ENCODE measurements around the gene LTBP3. TPM values are rescaled to one million over a fixed set of nuclear protein-coding genes. Genes with fewer than 3 reads are reported as not detected.

LTBP3 gene
- total RNA-seq, 1 experiment from 2014 or later = 10.6 TPM

GRCh38 chr11:65493367-65494176 lies 64.6 kb downstream of the LTBP3 start:
- Histone ChIP-seq H2BK5ac (ENCODE audit: insufficient read length, low read length) (no peak overlapping the region), H3K27ac (ENCODE audit: insufficient read length, low read depth, low read length) (no peak overlapping the region), H2AK5ac (ENCODE audit: insufficient read length, low read length) (no peak overlapping the region), H2BK20ac (ENCODE audit: low read depth, low read length, poor library complexity, severe bottlenecking) (no peak overlapping the region), H2AFZ (ENCODE audit: low read length) (no peak overlapping the region), H4K8ac (replicated peaks; ENCODE audit: insufficient read length, low read depth, low read length) (no peak overlapping the region), H3K56ac (ENCODE audit: insufficient read length, low read depth, low read length) (no peak overlapping the region), H4K91ac (ENCODE audit: insufficient read length, low read depth, low read length) (no peak overlapping the region), H3K79me1 (ENCODE audit: insufficient read depth, low read depth, low read length, poor library complexity, severe bottlenecking) (no peaks in the 10 kb centered on the region), H3K9ac (ENCODE audit: extremely low read depth, insufficient read length, low read length) (no peak overlapping the region), H3K18ac (ENCODE audit: insufficient read length, low read depth, low read length) (peak overlapping the region; percentile 28), H3K9me3 (ENCODE audit: control insufficient read depth, low read depth, low read length) (no peaks in the 10 kb centered on the region), H3K27me3 (ENCODE audit: insufficient read depth, low read length) (no peaks in the 10 kb centered on the region), H3K4me1 (ENCODE audit: insufficient read depth, low read length) (peaks cover 22% of the 10 kb centered on the region; the same call in 1 of the 2 replicates), H3K23ac (ENCODE audit: insufficient read length, low read depth, low read length) (no peak overlapping the region), H2BK120ac (ENCODE audit: low read depth, low read length, poor library complexity, severe bottlenecking) (no peak overlapping the region), H3K4me2 (ENCODE audit: insufficient read depth, insufficient read length, low read length) (no peak overlapping the region), H4K5ac (ENCODE audit: insufficient read length, low read depth, low read length) (no peak overlapping the region), H3K14ac (ENCODE audit: insufficient read depth, low read length) (no peak overlapping the region), H2BK15ac (ENCODE audit: low read depth, low read length) (no peak overlapping the region), H2BK12ac (ENCODE audit: insufficient read length, low read depth, low read length) (no peak overlapping the region), H3K23me2 (ENCODE audit: insufficient read length, low read depth, low read length, poor library complexity, severe bottlenecking) (peaks cover 17% of the 10 kb centered on the region), H3T11ph (ENCODE audit: low read length) (no peak overlapping the region), H3K4ac (ENCODE audit: low read depth, low read length) (no peak overlapping the region), H4K20me1 (ENCODE audit: control insufficient read depth, insufficient read depth, insufficient read length) (no peaks in the 10 kb centered on the region), H3K79me2 (ENCODE audit: insufficient read depth, low read length) (no peaks in the 10 kb centered on the region)
- DNase-seq = peak; percentile 57
- peaks cover 72 to 76% of the 10 kb centered on the region in 2 experiments for H3K4me1 Mint-ChIP-seq
- H3K4me3 Mint-ChIP-seq = peak overlapping the region in 1 of 2 experiments; percentile 62; a peak in 1 of 5 replicates
- H3K27ac Mint-ChIP-seq = peak overlapping the region; percentile 70 to 92 (median 89); a peak in 5 of 7 replicates
- H3K9me3 Mint-ChIP-seq = no peaks in the 10 kb centered on the region; a peak in 1 of 5 replicates
- H3K36me3 Mint-ChIP-seq (ENCODE audit: insufficient read depth in 1 of 3, low read depth in 3 of 3) = no peaks in the 10 kb centered on the region; a peak in 1 of 7 replicates
- no CpG with 5 or more reads among the region's 12 CpGs for WGBS (ENCODE audit: extremely low coverage, insufficient read length, low lambda C conversion rate)
- peaks cover 2% of the 10 kb centered on the region; the same call in 1 of the 2 replicates for H3K27me3 Mint-ChIP-seq (ENCODE audit: low read depth)
- TF ChIP-seq CTCF (conservative IDR thresholded peaks at IDR 0.05) = no peak

Measured in H9 (cell line).